ENCODE measurements around the gene ROPN1B.
"Not testable (repeated sequence)": the region's sequence is repeated elsewhere in the genome, so short reads cannot be mapped to it uniquely, and the experiment has no call there.

Gene ROPN1B

DNA sequence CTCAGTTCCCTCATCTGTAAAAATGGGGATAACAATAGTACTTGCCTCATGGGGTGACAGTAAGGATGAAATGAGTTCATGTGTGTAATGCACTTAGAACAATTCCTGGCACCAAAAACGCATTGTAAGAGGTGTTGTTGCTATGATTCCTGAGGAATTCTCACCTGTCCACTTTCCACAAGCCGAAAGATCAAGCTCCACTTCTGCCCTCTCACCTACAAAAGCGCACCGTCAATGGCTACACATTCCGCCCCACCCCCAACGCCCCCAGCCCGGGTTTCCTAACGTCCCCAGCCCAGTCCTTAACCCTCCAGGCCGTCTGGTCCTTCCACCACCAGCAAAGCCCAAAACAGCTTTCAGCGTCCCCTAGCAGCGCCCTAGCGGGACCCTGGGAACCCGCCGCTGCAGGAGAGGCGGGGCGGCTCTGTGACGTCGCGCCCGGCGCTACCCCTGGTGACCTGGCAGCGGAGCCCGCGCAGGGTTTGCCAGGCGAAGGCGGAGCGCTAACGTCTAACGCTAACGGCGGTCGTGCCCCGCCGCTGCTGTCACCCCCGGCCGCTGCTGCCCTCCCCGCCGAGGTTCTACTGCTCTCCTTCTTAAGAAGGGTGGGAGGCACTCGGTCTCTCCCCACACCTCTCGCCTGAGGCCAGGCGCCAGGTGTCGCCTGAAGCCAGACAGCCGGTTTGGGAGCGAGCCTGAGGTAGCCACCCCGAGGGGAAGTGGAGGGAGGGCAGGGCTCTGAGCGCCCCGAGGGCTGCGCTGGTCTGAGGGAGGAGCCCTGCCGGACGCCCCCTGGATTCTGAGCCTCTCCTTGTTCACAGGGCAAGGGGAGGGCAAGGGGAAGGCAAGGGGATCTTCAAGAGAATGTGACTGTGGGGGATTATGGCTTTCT lies at the start of gene ROPN1B:
Gene ROPN1B (plus strand): TSS at position 478 of the 892 bp plus-strand sequence. CDS start 2,877 bp downstream, outside the sequence.
- DNase-seq (ENCODE audit: low read depth), result not testable (repeated sequence)

DNA sequence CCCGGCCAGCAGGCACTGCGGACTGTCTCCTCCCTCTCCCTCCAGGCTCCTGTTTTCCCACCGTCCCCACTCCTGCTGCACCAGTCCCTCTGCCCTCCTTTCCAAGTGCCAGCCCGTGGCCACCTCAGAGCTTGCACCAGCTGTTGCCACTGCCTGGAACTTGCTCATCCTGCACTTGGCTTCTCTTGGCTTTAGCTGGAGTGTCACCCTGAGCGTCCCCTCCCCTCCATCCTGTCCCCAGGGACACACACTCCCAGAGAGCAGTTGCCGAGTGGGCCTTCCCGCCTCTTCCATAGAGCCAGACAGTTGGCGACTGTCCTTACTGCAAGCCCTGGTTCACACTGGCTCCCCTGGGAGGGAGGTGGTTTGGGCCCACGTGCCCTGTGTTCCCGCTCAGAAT lies 48.8 kb upstream of the ROPN1B start:
- DNase-seq (ENCODE audit: low read depth), result not testable (repeated sequence)

DNA sequence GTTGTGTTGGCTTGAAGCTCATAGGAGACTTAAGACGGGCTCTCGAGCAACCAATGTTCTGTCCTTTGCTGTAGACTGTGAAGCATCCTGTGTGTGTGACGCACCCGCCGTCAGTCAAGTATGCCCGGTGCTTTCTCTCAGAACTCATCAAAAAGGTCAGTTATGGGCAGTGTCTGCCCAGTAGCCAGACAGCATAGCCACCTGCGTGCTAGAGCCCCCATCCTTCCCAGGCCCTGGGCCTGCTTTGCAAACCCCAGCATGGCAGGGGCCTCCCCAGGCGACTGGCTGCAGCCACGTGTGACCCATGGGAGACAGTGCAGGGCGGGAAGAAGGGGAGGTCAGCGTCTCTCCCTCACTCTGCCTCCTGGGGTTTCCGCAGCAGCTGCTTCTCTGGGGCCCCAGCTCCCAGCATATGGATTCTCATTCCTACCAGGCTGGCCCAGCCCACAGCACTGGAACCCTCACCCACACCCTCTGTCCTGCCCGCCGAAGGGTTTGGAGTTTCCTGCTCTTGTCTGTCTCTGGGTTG lies 48.2 kb upstream of the ROPN1B start:
- not testable (repeated sequence) for DNase-seq (ENCODE audit: low read depth)

DNA sequence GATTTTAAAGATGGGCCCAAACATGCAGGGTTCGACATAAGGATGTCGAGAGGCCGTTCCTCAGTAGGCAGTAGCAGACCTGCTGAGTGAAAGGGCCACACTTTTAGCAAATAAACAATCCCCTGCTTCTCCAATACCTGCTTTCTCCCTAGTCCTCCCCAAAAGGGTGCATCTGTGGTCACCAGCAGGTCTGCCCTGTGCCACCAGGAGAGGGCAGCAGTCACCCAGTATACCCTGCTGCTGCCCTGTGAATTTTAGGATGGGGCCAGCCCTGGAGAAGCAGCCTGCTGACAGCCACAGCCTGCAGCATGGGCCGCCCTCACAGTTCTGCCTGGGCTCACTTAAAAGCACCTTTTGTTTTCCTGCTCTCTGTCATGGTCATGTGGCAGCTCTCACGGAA lies 47.3 kb upstream of the ROPN1B start:
- DNase-seq (ENCODE audit: low read depth), result peak; percentile 28

DNA sequence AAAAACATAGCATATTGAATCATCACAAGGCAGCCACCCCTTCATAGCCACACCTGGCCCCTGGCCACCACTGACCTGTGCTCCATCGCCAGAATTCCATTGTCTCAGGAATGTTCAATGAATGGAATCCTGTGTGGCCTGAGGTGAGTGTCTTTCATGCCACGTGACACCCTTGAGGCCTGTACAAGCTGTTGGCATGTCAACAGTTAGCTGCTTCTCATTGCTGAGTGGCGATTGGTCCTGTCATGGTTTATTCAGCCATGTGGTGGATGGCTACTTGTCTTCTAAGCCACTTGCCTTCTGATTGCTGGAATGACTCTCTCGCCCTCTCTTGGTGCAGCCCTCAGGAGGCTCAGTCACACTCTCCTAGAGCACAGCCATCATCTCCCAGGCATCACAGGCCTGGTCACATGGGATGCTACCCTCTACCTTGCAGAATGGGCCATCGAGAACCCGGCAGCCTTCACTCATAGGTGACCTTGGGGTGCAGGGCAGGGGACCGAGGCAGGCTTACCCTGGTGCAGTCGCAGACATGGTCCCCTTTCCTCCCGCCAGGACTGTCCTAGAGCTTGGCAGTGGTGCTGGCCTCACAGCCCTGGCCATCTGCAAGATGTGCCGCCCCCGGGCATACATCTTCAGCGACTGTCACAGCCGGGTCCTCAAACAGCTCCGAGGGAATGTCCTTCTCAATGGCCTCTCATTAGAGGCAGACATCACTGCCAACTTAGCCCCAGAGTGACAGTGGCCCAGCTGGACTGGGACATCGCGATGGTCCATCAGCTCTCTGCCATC lies 45.5 kb upstream of the ROPN1B start:
- DNase-seq (ENCODE audit: low read depth), result peak; percentile 13

DNA sequence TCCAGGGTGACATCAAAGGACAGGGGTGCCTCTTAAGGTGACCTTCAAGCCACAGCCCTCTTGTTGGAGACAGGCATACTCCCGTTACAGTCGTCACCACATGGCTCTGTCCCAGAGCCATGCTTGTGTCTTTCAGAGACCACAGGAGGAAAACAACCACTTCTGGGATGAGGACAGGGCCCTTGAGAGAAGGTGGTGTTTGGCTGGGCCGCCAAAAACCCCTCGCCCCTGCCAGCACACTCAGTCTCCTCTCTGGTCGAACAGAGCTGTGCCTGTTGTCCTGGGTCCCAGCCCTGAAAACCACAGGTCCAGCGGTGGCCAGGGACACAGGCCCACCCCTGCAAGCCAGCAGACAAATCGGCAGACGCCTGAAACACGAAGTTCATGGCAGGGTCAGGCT lies 44.7 kb upstream of the ROPN1B start:
- not testable (repeated sequence) for DNase-seq (ENCODE audit: low read depth)

DNA sequence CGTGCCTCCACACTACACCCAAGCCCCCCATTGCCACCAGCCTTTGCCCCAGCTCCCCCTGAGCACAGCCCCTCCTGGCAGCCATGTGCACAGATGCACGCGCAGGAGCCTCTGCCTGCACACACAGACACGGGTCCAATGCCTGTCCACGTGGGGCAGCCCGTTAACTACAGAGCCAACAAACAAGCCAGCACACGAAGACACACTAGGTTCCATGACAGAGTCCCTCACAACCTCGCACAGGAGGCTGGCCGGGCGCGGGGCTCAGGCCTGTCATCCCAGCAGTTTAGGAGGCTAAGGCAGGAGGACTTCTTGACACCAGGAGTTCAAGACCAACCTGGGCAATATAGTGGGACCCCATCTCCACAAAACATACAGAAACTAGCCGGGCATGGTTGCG lies 43.3 kb upstream of the ROPN1B start:
- DNase-seq (ENCODE audit: low read depth), result not testable (repeated sequence)

DNA sequence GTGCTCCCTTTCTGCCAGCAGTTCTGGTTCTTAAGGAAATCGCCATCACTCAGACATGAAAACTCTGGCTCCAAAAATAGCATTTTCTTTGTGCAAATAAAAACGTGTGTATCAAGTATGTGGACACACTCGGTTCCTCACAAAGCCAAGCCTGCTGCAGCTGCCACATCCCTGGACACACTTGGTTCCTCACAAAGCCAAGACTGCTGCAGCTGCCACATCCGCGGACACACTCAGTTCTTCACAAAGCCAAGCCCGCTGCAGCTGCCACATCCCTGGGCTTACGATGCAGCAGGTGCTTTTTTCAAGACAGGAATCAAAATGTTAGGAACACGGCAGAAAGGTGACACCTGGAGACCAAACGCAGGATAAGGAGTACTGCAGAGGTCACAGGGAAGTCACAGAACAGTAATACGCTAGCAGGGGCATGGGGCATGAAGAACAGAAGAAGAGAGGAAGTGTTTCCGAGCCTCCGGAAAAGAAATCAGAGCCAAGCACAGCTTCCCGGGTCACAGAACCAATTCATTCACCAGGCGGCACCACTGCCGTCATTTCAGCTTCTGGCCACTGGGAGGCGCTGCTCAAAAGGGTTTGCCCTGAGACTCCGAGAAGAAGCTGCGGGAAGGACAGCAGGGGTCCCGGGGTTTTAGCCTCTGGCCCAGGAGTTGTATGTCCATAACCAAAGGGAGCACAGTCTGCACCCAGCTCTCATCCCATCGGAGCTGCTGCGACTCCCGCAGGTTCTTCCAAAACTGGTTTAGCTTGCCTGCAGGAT lies 40.0 kb upstream of the ROPN1B start:
- peak; percentile 22 for DNase-seq (ENCODE audit: low read depth)

DNA sequence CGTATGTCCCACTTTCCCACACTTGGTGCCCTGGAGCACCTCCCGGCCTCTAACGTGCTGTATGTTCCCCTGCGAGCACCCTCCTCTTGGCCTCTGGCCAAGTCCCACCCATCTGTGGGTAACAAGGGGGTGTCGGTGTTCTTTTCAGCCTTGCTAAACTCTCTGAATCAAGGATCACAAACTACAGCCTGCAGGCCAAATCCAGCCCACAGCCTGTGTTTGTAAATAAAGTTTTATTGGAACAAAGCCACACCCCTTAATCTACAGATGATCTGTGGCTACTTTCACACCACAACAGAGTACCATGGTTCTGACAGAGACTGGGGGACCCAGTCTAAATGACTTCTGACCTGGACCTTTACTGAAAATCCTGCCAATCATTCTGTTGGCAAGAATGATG lies 39.2 kb upstream of the ROPN1B start:
- not testable (repeated sequence) for DNase-seq (ENCODE audit: low read depth)

DNA sequence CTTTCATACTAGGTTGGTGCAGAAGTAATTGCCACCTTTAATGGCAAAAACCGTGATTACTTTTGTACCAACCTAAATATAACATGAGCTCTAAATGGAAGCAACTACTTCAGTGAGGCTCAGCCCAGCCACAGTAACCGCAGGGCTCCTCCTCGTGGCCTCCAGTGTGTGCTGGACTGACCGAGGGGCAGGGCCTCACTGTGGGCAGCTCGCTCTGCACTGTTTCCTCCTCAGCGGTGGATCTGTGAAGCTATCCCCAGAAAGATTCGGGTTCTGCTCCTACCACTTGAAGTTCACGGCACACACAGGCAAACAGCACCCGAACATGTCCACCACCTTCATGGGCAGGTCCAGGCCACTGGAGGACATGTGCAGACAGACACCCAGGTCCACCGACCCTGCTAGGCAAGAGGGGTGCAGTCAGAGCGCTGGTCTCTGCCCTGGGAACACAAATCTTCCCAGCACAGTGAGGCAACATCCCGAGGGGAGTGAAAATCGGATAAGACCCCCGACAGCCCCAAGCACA lies 37.6 kb upstream of the ROPN1B start:
- DNase-seq (ENCODE audit: low read depth), result not testable (repeated sequence)

DNA sequence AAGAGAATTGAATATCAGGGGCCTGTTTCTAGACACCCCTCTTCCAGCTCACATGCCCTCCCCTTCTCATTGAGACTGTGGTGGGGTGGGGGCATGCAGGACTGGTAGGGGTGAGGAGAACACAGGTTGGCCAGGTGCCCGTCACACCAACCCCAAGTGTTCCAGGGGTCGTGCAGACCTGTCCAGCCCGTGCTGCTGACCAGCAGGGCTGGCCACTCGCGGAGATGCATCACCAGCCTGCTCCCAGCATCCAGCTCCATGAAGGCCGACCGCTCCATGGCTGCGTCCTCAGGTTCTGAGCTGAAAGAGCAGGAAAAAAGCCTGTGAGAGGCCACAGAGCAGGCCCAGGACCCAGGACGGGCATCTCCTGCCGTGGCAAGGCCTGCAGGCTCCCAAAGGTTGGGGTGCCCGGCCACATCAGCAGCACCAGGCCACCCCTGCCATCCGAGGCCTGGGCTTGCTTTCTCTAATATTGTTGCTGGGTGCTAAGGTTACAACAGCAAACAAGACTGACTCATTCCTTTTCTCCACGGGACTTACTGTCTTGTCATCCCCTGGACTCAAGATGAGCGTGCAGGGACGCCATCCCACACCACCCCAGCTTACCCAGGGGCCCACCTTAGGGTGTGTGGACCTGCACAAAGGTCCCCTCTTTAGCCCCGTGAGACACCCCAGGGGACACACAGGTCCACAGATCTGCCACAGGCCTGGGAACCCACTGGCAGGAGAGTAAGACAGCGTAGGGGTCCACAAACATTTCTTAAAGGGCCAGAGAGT lies 35.4 kb upstream of the ROPN1B start:
- peak; percentile 31 for DNase-seq (ENCODE audit: low read depth)

DNA sequence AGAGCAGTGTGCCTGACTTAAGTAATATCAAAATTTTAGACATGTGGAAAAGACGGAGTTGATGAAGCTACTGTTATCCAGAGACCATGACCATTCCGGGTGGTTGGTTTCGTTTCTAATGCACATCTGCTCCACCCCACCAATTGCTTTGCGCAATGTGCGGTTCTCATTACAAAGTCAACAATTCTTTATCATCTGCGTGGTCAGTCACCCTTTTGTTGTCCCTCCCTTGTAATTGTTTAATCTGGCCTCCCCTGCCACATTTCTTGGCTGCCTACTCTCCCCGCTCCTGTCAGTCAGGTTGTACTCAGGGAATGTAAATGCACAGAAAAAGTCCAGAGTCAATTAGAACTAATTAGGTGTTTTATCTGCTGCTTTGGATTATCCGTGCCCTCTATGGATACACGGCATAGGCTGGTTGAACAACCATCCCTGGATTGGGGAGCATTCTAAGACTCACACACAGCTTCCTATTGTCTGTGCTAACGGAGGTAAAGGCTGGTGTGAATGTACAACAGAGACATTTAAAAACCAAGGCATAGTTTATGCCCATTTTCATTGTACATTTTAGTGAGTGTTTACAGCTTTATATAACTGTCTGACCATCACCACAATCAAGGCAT lies 33.6 kb upstream of the ROPN1B start:
- DNase-seq (ENCODE audit: low read depth), result peak; percentile 30

DNA sequence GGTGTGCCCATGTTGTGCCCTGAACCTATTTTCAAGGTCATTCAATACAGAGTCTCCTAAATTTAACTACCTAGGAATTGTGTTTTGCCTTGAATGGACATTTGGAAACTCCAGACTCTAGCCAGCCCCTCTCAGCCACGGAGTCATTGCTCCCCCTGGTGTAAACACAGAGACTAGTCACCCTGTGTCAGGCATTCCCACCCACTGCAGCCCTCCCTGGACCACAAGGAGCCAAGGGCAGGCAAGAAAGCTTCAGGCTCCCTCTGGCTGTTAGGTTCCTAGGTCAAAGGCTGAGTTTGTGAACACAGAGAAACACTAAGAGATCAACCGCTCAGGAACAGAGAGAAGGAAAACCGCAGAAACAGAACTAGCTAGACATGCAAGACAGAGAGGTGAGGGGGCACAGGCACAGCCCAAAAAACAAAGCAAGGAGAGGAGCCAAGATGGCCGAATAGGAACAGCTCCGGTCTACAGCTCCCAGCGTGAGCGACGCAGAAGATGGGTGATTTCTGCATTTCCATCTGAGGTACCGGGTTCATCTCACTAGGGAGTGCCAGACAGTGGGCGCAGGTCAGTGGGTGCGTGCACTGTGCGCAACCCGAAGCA lies 32.7 kb upstream of the ROPN1B start:
- not testable (repeated sequence) for DNase-seq (ENCODE audit: low read depth)

DNA sequence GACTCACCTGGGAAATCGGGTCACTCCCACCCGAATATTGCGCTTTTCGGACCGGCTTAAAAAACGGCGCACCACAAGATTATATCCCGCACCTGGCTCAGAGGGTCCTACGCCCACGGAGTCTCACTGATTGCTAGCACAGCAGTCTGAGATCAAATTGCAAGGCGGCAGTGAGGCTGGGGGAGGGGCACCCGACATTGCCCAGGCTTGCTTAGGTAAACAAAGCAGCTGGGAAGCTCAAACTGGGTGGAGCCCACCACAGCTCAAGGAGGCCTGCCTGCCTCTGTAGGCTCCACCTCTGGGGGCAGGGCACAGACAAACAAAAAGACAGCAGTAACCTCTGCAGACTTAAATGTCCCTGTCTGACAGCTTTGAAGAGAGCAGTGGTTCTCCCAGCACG lies 32.1 kb upstream of the ROPN1B start:
- not testable (repeated sequence) for DNase-seq (ENCODE audit: low read depth)

DNA sequence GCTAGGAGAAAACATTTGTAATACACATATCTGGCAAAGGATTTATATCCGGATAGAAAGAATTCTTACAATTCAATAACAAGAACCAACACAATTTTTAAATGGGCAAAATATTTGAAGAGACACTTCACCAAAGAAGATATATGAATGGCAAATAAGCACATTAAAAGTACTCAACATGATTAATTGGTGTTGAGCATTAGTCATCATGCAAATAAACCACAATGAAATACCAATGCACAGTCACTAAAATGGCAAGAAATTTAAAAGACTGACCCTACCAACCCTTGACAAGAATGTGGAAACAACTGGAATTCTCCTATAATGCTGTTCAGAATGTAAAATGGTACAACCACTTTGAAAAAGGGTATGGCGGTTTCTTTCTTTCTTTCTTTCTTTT lies 21.2 kb upstream of the ROPN1B start:
- not testable (repeated sequence) for DNase-seq (ENCODE audit: low read depth)

DNA sequence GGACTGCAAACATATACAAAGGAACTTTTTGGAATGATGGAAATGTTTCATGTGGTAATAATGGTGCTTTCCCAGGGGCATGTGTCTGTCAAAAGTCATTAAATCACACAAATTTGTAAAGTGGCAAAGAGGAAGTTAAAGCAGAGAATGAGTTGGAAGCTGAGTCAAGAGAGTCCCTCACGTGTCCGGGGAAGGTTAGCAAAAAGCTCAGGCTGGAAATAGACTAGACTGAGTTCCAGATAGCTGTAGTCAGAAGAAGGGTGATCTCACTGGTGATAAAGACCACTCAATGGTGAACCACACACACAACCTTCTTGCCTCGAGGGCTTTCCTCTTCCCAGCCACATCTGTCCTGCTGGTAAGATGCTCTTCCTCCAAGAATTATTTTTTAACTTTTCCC lies 20.1 kb upstream of the ROPN1B start:
- peak; percentile 6 for DNase-seq (ENCODE audit: low read depth)

DNA sequence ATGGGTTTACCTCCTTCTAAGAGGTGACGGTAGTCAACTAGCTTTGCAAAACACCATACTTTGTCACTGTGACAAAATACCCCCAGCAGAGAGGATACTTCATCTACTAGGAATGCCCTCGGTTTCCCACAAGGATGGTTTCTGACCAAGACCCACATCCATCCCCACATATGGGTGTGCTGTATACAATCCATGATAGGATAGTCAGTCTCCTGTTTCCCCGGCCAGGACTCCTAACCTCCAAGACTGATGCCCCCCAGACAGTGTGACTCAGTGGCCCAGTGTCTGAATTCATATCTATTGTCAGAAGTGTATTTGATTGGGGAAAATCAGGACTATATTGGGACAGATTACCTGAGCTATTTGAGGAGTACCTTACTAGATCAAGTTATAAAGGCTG lies 17.8 kb upstream of the ROPN1B start:
- DNase-seq (ENCODE audit: low read depth), result not testable (repeated sequence)

DNA sequence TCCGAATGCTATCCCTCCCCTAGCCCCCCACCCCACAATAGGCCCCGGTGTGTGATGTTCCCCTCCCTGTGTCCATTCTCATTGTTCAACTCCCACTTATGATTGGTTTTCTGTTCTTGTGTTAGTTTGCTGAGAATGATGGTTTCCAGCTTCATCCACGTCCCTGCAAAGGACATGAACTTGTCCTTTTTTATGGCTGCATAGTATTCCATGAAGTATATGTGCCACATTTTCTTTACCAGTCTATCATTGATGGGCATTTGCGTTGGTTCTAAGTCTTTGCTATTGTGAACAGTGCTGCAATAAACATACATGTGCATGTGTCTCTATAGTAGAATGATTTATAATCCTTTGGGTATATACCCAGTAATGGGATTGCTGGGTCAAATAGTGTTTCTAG lies 12.0 kb upstream of the ROPN1B start:
- DNase-seq (ENCODE audit: low read depth), result not testable (repeated sequence)

DNA sequence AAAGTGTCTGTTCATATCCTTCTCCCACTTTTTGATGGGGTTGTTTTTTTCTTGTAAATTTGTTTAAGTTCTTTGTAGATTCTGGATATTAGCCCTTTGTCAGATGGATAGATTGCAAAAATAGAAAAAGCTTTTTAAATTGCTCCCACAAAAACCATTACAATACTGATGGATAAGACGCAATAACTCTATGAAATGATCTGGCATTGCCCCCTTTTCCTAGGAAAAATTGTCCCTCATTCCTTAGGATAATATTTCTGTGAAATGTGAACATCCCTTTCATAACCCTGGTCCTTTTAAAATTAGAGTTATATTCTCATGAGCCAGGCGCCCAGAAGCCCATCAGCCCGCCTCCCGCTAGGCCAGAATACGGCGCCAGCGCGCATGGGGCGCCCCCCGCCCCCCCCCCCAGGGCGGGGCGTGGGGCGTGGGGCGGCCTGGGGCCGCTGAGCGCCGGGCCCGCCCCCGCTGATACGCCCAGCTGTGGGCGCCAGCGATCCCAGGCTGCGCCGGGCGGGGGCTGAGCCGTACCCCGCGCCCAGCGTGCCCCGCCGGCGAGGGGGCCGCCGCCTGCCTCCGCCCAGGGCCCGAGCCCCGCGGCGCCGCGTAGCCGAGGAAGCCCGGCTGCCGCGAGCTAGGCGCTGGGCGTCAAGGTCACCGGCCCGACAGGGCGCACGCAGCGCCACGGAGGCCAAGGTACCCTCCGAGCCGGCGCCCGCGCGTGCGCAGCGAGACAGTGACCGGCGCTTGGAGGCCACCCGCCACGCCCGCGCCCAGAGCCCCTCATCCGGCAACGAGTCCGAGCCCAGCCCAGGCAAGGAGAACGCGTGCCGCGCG lies 11.1 kb upstream of the ROPN1B start:
- no peak for DNase-seq (ENCODE audit: low read depth)

All from iris pigment epithelial cell (primary cell).